Ramos (cell line): ENCODE measurements around the gene MAGI1.

Source experiments
- in situ Hi-C: fragments of 300-500 bp; cut with MboI; formaldehyde crosslinking; loops from one replicate; pipeline ENCODE4 v1.14.3; 2022; ENCODE audit warnings: low sequenced_read_pairs; ENCODE audit not compliant: unreplicated experiment

Gene MAGI1

DNA sequence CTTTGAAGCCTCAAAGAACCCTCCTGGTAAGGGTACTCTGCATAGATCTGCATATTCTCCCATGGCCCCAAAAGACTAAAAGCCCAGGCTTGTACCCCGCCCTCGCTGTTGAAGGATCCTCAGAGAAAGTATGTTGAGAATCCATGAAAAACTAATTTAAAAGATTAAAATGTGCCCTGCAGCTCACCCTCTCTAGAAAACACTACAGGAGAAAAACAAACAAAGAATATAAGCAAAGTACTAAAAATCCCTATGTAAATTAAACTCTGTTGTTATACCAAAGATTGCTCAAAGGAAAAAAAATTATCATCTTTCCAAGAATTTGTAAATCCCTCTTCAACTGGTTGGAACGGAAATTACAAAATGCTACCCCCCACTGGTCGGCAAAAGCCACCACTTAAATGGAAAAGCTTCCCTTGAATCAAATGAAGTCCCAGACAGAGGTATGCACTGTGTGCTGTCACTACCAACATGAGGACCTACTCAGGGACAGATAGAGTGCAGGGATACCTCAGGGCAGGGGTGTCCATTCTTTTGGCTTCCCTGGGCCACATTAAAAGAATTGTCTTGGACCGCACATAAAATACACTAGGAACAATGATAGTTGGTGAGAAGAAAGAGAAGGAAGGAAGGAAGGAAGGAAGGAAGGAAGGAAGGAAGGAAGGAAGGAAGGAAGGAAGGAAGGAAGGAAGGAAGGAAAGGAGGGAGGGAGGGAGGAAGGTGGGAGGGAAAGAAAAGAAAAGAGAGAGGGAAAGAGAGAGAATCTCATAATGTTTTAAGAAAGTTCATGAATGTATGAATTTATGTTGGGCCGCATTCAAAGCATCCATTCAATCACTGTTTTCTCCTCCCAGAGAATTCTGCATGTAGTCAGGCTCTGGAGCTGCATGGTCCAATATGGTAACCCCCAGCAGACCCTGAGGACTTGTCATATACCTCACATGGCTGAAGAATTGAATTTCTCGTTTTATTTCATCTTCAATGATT, 88.1 kb downstream of the MAGI1 start:
- in situ Hi-C loops, result no loop called here

DNA sequence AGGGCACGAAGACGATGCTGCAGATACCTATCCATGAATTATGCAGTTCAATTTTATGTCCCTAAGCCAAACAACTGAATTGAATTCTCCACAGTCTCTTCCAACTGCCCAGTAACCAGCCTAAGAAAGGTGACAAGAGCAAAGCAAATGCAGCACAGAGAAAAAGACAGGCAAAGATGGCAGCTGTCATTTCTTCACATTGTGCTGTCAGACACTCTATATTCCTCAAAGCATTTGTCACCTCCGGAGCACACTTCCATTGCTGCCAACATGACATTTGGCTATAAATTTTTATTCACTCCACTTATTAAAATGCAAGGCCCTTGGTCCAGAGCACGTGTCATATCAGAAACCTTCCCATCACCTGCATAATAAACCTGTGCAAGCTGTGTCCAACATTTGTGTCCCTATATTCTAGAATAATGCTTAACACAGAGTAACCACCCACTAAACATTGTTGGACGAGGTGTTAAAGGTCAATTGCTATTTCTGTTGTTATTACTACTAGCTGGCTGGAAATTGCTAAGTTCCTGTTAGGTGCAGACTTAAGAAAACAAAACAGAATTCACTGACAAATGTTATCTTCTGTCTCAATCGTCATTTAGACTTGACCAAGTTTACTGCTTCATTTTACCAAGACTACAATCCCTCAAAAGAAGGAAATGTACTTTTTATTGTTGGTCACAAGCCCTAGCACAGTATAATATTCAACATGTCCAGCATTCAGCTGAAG, 89.7 kb downstream of the MAGI1 start:
- in situ Hi-C loops, result no loop called here

DNA sequence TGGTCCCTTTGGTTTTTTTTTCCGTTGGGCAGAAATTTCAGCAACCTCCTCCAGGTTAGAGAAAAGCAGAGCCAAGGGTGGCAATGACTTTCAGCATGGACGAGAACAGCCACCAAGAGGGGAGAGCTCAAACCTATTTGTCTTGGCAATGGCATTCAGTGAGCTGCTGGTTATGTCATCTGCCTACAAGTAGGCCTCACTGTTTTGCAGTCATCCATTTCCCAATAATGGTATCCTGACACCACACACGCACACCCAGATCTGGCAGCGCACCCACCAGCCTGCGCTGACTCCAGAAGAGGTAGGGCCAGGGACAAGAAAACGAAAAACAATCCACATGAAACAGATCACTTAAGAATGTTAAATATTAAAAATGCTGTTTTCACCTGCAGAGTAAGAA, 92.3 kb downstream of the MAGI1 start:
- in situ Hi-C loops, result no loop called here

DNA sequence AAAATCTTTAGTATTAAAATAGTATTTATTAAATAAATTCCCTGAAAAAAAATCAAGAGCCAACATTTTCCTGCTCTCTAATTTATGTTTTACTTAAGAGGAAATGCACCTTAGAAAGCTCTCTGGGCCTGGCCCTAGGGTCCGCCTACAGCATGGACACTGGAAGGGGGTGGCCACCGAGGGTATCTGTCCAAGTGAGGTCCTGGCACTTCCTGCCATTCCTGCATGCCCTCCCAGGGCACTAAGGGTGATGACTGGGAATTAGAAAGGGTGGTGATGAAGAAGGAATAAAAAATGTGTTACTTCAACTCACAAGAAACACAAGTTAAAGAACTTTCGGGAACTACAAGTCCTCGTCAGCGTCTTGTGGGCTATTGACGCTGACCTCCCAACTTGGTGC, 92.8 kb downstream of the MAGI1 start:
- in situ Hi-C loops, result no loop called here

DNA sequence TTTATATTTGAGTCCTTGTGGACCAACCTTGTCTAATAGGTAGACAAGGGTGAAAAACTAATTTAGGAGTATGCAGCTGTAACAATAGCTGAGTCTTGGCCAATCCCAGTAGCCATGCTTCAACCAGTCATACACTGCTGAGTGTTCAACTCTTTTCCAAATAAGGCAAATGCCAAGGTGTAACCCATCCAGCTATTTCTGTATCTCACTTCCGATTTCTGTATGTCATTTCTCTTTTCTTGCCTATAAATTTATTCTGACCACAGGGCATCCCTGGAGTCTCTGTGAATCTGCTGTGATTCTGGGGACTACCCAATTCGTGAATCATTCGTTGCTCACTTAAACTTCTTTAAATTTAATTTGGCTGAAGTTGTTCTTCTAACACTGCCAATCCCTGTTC, 93.2 kb downstream of the MAGI1 start:
- in situ Hi-C loops, result no loop called here

DNA sequence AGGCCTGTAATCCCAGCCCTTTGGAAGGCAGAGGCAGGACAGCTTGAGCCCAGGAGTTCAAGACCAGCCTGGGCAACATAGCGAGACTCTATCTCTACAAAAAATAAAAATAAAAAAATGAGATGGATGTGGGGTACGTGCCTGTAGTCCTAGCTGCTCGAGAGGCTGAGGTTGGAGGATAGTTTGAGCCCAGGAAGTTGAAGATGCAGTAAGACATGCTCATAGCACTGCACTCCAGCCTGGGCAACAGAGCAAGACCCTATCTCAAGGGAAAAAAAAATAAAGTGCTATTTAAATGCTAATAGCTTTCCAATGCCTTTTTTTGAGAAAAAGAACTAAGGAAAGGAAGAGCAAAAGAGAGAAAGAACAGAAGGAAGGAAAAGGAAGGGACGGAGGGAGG, 94.5 kb downstream of the MAGI1 start:
- in situ Hi-C loops, result no loop called here

DNA sequence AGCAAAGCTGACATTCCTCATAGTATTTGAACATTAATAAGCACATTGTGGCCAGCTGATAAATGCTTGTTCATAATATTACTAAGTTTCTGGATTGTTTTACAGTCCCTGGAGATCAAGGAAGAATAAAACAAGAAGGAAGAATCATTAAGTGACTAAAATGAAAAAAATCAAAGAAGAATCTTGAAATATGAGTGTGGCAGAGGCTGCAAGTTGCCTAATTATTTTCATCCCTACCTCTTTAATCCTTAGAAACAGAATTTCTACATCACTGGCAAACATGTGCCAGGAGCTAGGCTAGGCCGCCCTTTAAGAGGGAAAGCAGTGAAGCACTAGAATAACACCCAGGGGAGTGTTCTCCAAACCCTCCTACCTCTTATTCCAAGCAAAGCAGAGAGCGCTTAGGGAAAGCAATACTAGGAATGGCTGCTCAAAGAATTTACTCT, 98.9 kb downstream of the MAGI1 start:
- in situ Hi-C loops, result no loop called here

DNA sequence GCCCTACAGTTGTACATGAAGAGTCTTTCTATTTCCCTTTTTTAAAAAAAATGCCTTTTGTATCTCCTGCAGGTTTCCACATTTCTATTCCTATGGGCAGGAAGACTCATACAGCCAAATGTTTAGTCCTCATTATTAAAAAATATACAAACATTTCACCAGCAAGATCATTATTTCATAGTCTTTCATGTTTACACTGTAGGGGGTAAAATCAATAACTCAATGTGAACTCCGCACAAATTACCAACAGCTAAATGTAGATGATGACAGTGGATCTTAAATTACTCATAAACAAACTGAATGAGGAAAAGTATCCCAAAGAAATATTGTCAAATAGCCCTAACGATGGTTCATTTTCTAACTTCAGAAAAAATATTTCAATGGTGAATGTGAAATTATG, 99.5 kb downstream of the MAGI1 start:
- in situ Hi-C loops, result no loop called here

DNA sequence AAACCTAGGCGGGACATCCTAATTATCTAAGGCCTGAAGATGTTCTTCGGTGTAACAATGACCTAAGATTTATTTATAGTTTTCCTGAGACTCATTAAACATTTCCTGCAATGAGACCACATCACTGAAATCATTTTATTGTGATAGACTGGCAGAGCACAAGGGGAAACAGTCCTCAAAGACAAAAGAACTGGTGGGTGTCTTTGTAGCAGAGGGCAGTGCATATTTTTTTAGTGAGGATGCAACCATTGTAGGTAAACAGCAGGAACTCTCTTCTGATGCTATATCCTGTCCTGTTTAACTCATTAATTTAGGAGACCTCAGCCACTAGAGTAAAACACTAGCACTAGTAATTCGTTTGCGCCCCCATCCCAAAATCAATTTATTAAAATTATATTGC, 100.0 kb downstream of the MAGI1 start:
- in situ Hi-C loops, result no loop called here

DNA sequence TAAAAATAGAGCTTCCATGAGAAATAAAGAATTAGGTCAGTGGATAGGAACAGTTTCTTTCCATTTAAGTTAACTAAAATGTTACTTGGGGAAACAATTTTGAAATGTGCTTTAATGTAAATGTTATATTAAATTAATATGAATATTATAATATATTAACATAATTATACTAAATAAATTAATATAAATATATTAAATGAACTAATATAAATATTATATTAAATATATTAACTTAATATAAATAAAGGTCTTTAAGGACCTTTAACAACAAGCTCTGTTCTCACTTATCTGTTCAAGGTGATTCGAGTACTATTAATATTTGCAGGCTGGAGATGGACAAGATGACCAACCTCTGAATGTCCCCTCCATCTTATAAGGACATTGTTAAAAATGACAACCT, 100.6 kb downstream of the MAGI1 start:
- in situ Hi-C loops, result no loop called here

DNA sequence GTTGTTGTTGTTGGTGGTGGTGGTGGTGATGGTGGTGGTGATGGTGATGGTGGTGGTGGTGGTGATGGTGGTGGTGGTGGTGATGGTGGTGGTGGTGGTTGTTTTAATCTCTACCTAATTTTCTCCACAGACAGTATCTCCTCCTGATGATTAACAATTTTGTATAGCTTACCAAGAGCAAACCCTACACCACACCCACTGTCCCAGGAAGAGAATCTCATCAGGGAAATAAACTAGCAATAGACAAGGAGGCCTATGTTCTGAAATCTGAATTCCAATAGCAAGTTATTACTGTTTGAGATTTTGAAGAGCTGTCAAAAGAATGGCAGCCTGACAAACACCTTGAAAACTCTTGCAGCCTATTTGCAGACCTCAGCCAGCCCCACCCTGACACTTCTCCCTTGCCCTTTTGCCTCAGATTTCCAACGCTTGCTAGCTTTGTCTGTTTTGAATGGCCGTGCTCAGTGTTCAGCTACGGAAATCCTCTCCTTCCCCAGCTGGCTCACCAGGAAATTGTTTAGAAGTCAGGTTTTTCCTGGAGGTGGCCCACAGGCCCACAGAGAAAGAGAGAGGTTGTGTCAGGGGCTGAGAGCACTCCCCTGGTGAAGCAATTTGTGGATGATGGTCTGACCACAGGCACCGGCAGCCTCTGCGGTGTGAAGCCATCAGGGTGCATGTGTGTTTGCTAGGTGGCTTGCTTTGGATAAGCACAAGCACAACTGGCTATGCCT, 101.6 kb downstream of the MAGI1 start:
- in situ Hi-C loops, result no loop called here

DNA sequence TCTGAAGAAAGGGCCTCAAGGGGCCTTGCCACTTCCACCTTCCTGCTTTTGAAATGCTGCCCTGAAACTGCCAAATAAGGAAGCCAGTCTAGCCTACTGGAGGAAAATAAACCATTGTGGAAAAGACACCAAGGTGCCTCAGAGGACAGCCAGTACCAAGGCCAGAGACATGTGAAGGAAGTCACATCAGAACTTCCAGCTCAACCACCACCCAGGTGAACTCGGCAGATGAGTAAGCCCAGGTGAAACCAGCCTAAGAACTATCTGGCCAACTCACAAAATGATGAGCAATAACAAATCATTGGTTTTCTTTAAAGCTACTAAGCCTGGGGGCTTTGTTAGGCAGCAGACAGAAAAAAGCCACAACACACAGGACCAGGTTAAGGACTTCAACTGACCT, 103.0 kb downstream of the MAGI1 start:
- in situ Hi-C loops, result no loop called here

DNA sequence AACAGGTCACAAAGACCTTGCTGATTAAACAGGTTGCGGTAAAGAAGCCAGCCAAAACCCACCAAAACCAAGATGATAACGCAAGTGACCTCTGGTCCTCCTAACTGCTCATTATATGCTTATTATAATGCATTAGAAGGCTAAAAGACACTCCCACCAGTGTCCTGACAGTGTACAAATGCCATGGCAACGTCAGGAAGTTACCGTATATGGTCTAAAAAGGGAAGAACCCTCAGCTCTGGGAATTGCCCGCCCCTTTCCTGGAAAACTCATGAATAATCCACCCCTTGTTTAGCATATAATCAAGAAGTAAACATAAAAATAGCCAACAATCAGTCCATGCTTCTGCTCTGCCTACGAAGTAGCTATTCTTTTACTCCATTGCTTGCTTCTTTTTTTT, 108.1 kb downstream of the MAGI1 start:
- in situ Hi-C loops, result no loop called here

DNA sequence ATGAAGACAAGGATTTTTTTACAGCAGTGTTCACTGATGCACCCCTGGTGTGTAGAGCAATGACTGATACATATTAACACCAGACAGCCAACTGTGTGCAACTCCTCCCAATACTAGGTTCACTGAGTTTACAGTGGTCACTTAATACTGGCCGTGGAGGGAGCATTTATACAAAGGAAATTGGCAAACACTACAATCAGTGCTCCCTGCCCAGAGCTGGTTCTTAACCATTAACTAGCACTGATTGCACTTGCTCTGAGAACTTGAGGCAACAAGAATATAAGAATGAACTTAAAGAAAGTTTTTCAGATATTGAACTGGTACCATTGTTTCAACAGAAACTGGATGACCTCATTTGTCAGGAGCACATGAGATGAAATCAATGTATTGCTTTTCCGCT, 110.6 kb downstream of the MAGI1 start:
- in situ Hi-C loops, result no loop called here

DNA sequence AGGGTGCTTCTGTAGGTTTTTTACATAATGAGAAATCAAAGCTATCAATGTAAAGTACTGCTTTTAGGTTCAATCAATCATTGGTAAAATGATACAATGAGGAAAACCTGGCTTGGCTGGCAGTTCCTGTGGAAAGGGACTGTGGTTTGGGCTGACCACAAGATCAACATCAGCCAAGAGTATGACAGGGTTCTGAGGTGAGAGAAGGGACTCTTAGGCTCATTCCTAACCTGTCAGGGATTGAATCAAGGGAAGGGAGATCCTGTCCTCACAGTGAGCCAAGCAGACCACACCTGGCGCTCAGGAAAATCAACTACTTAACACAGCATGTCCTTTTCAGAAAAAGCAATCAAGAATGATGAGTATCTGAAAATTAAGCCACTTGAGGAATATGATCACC, 111.1 kb downstream of the MAGI1 start:
- in situ Hi-C loops, result no loop called here

DNA sequence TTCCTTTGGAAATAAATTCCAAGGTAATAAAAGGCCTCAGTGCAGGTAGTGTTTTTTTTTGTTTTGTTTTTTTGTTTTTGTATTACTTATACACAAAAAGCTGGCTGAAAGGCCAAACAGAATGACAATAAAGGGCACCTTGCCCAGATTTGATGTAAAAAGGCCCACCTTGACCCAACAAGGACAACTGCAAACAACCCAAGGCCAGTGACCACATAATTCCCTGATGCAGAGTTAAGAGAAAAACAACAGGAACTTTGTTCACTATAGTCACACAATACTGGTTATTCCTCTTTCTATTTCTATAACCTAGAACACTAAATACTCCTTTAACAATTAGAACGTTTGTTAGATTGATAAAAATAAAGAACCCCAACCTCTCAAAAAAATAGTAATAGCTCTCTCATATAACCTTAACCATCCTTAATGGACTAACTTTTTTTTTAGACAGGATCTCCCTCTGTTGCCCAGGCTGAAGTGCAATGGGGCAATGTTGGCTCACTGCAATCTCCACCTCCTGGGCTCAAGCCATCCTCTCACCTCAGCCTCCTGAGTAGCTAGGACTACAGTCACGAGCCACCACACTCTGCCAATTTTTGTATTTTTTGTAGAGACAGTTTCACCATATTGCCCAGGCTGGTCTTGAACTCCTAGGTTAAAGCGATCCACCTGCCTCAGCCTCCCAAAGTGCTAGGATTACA, 113.3 kb downstream of the MAGI1 start:
- in situ Hi-C loops, result no loop called here

DNA sequence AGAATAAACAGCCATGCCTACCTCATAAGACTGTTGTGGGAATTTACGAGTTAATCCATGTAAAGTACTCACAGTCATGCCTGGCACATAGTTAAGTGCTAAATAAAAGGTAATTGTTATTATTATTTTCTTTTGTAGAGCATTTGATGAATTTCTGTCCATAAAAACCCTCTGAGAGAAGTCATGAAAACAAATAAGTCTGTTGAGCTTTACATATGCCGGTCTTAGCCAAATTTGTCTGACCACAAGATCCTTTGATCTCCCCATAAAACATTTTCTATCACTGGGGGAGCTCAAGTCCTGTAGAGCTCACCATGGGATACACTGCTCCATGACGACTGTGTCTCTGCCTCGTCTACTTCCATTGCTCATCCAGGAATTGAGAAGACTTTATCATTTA, 114.0 kb downstream of the MAGI1 start:
- in situ Hi-C loops, result no loop called here

DNA sequence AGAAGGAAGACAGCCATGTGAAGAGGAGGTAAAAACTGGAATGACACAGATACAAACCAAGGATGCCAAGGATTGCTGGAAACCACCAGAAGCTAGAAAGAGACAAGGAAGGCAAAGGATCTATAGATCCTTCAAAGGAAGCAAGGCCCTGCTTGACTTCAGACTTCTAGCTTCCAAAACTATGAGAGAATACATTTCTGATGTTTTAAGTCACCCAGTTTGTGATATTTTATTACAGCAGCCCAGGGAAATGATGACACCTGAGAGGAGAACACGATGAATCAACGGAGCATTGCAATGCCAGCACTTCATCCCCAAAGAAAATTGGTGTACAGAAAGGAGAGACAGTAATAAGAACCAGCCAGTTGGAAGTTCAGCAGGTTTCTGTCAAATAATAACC, 116.3 kb downstream of the MAGI1 start:
- in situ Hi-C loops, result no loop called here

DNA sequence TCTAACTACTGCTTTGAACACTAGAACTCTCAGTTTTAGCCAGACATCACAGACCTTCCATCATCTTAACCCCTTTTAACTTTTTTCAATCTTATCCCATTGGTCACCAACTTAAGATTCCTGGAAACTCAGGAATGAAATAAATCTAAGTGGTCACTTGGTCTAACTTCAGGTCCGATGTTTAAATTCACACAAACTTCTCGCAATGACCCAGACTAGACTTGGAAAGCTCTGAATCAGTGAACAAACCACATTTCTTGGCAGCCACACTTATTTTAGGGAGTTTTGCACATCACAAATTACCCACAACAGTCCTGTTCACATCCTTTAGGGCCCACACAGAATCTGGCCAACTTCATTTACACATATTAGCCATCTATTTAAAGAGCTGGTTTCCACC, 118.9 kb downstream of the MAGI1 start:
- in situ Hi-C loops, result no loop called here

DNA sequence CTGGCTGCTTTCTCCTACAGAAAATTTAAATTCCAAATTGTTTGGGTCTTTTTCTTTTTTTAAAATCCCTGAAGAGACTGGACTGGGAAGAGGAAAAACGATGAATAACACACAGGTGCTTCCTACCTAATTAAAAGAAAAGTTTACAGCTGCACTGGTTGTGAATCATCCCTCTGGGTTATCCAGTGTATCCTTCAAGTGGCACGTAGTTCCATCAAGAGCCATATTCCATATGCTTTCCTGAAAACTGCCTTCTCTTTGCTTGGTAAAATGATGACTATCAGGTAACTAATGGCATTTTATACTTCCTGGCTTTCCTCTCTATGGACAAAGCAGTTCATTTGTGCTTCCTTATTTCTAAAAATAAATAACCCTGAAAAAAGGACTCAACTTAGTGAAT, 123.2 kb downstream of the MAGI1 start:
- in situ Hi-C loops, result no loop called here
